ENCODE data around the gene ARL11. TPM values are rescaled to one million over a fixed set of nuclear protein-coding genes. Genes with fewer than 3 reads are reported as not detected.
"Not testable (repeated sequence)": the region's sequence is repeated elsewhere in the genome, so short reads cannot be mapped to it uniquely, and the experiment has no call there.

The ARL11 gene
- total RNA-seq, 4 donors from 2014 or later, result 1.2 to 5.0 (median 3.6) TPM

GRCh38 chr13:49586717-49587116, 41.6 kb upstream of the ARL11 start:
- no peak overlapping the region for H3K4me3 ChIP-seq
- no peaks in the 10 kb centered on the region for H3K9me3 ChIP-seq
- no peak for DNase-seq
- no peaks in the 10 kb centered on the region for H3K27me3 ChIP-seq
- no peak overlapping the region for H3K27ac ChIP-seq
- H3K4me1 ChIP-seq, result peaks cover 0 to 20% (median 4%) of the 10 kb centered on the region in 4 donors
- H3K36me3 ChIP-seq, result no peaks in the 10 kb centered on the region
- no peak for TF ChIP-seq CTCF (IDR thresholded peaks at IDR 0.05)
- no peak for TF ChIP-seq POLR2A (IDR thresholded peaks at IDR 0.05)

GRCh38 chr13:49587311-49587847, 40.9 kb upstream of the ARL11 start:
- no peak overlapping the region for H3K27ac ChIP-seq
- DNase-seq, result no peak
- H3K4me3 ChIP-seq, result no peak overlapping the region
- H3K36me3 ChIP-seq, result no peaks in the 10 kb centered on the region
- H3K27me3 ChIP-seq, result no peaks in the 10 kb centered on the region
- no peaks in the 10 kb centered on the region for H3K9me3 ChIP-seq
- H3K4me1 ChIP-seq, result peaks cover 0 to 20% (median 4%) of the 10 kb centered on the region in 4 donors
- no peak for TF ChIP-seq POLR2A (IDR thresholded peaks at IDR 0.05)
- TF ChIP-seq CTCF (IDR thresholded peaks at IDR 0.05), result no peak

GRCh38 chr13:49590714-49591113, 37.6 kb upstream of the ARL11 start:
- not testable (repeated sequence) for H3K4me3 ChIP-seq, DNase-seq

GRCh38 chr13:49593876-49594275, 34.4 kb upstream of the ARL11 start:
- not testable (repeated sequence) for H3K4me1 ChIP-seq, H3K27me3 ChIP-seq, DNase-seq, H3K36me3 ChIP-seq, H3K27ac ChIP-seq, H3K9me3 ChIP-seq, H3K4me3 ChIP-seq

More at GRCh38 chr13:49590714-49591113, 37.6 kb upstream of the ARL11 start:
- H3K27me3 ChIP-seq, H3K27ac ChIP-seq, H3K4me1 ChIP-seq, H3K9me3 ChIP-seq, H3K36me3 ChIP-seq: not testable (repeated sequence)

GRCh38 chr13:49594576-49594975, 33.7 kb upstream of the ARL11 start:
- Histone ChIP-seq H3K27ac (no peak overlapping the region), H3K4me1 (no peaks in the 10 kb centered on the region), H3K27me3 (no peaks in the 10 kb centered on the region), H3K36me3 (no peaks in the 10 kb centered on the region), H3K9me3 (no peaks in the 10 kb centered on the region), H3K4me3 (no peak overlapping the region)
- no peak for TF ChIP-seq CTCF (IDR thresholded peaks at IDR 0.05)
- no peak for TF ChIP-seq POLR2A (IDR thresholded peaks at IDR 0.05)
- DNase-seq, result no peak

GRCh38 chr13:49596221-49596620, 32.1 kb upstream of the ARL11 start:
- Histone ChIP-seq H3K4me3 (no peak overlapping the region), H3K9me3 (no peaks in the 10 kb centered on the region), H3K4me1 (no peaks in the 10 kb centered on the region), H3K27ac (no peak overlapping the region), H3K27me3 (no peaks in the 10 kb centered on the region), H3K36me3 (no peaks in the 10 kb centered on the region)
- no peak for DNase-seq
- no peak for TF ChIP-seq CTCF (IDR thresholded peaks at IDR 0.05)
- no peak for TF ChIP-seq POLR2A (IDR thresholded peaks at IDR 0.05)

GRCh38 chr13:49597043-49597641, 31.2 kb upstream of the ARL11 start:
- H3K4me3 ChIP-seq, result no peak overlapping the region

More at GRCh38 chr13:49597043-49597641, 31.2 kb upstream of the ARL11 start:
- TF ChIP-seq CTCF (IDR thresholded peaks at IDR 0.05) (no peak), POLR2A (IDR thresholded peaks at IDR 0.05) (no peak)
- DNase-seq, result no peak
- Histone ChIP-seq H3K4me1 (no peaks in the 10 kb centered on the region), H3K27ac (no peak overlapping the region), H3K36me3 (no peaks in the 10 kb centered on the region), H3K9me3 (no peaks in the 10 kb centered on the region), H3K27me3 (no peaks in the 10 kb centered on the region)

Measured in Peyer's patch (tissue), 4 donors.